PFSK-1 (cell line): ENCODE data around the gene MINDY4B.

Experiments
- FOXP2 ChIP-seq: optimal IDR thresholded peaks from 2 replicates; pipeline ENCODE3; 2011; ENCODE audit warnings: borderline replicate concordance, control low read depth, inconsistent platforms; ENCODE audit not compliant: insufficient read depth; ENCODE audit errors: extremely low read length, extremely low read depth
- POLR2AphosphoS5 ChIP-seq: IDR thresholded peaks from 2 replicates; pipeline ENCODE4 v1.6.1; 2012; ENCODE audit warnings: low read depth, mild to moderate bottlenecking, control low read depth, low read length, moderate library complexity
- SIN3A ChIP-seq: IDR thresholded peaks from 2 replicates; pipeline ENCODE4 v1.6.1; 2012; ENCODE audit warnings: mild to moderate bottlenecking, low read length, moderate library complexity, borderline replicate concordance; ENCODE audit not compliant: insufficient read depth
- TAF1 ChIP-seq: IDR thresholded peaks from 2 replicates; pipeline ENCODE4 v1.6.1; 2012; ENCODE audit warnings: low read length, control low read depth, borderline replicate concordance; ENCODE audit not compliant: insufficient read depth
- TF ChIP-seq, protein P1 (sequence below), 2 experiments: IDR thresholded peaks; 2 replicates each; pipeline versions ENCODE4 v1.6.1 to v1.8.0; 2011 to 2012; ENCODE audit warnings: low read depth in 2 of 2, low read length in 2 of 2, control low read depth in 1 of 2, inconsistent platforms in 1 of 2, mild to moderate bottlenecking in 1 of 2, moderate library complexity in 1 of 2; ENCODE audit not compliant: insufficient read depth in 1 of 2

MINDY4B gene

GRCh38 chr3:150823277-150823676, 82.0 kb downstream of the MINDY4B start:
- TF ChIP-seq POLR2AphosphoS5 (no peak), SIN3A (no peak), TAF1 (no peak), FOXP2 (no peak)
- TF ChIP-seq, protein P1, sequence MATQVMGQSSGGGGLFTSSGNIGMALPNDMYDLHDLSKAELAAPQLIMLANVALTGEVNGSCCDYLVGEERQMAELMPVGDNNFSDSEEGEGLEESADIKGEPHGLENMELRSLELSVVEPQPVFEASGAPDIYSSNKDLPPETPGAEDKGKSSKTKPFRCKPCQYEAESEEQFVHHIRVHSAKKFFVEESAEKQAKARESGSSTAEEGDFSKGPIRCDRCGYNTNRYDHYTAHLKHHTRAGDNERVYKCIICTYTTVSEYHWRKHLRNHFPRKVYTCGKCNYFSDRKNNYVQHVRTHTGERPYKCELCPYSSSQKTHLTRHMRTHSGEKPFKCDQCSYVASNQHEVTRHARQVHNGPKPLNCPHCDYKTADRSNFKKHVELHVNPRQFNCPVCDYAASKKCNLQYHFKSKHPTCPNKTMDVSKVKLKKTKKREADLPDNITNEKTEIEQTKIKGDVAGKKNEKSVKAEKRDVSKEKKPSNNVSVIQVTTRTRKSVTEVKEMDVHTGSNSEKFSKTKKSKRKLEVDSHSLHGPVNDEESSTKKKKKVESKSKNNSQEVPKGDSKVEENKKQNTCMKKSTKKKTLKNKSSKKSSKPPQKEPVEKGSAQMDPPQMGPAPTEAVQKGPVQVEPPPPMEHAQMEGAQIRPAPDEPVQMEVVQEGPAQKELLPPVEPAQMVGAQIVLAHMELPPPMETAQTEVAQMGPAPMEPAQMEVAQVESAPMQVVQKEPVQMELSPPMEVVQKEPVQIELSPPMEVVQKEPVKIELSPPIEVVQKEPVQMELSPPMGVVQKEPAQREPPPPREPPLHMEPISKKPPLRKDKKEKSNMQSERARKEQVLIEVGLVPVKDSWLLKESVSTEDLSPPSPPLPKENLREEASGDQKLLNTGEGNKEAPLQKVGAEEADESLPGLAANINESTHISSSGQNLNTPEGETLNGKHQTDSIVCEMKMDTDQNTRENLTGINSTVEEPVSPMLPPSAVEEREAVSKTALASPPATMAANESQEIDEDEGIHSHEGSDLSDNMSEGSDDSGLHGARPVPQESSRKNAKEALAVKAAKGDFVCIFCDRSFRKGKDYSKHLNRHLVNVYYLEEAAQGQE (IDR thresholded peaks at IDR 0.05; ENCODE audit: insufficient read depth in 1 of 2, low read depth in 2 of 2, low read length in 2 of 2), result no peak

- TF ChIP-seq, protein P1 (IDR thresholded peaks at IDR 0.05; ENCODE audit: insufficient read depth in 1 of 2, low read depth in 2 of 2, low read length in 2 of 2), result no peak
- TF ChIP-seq FOXP2, result no peak
These were observed 82.6 kb downstream of the MINDY4B start for GRCh38 chr3:150822636-150823035.
